Activated CD4-positive, alpha-beta T cell treated with anti-CD3 and anti-CD28 coated beads for 4 hours (primary cell): ENCODE measurements around the gene ITGA3.
"Not testable (repeated sequence)": the region's sequence is repeated elsewhere in the genome, so short reads cannot be mapped to it uniquely, and the experiment has no call there.

Source experiments
- DNase-seq, 2 donors: peaks; one replicate each; pipeline ENCODE4 v3.0.0-alpha.2; 2020

Gene ITGA3

DNA sequence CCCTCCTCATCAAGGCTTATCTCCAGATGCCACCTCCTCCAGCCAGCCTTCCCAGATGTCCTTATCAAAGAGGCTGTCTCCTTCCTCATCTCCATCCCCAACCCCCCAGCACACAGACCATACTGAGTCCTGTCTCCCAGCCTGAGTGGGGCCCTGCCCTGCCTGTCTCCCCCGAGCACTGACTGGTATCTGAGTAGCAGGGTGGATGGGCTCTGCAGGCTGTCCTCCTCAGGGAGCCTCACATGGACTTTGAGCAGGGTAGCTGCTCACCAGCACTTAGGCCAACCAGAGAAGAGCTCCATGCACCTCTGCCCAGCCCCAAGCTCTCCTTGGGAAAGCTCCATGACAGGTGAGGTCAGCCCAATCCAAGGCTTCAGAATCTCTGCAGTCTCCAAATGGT lies 20.0 kb upstream of the ITGA3 start:
- no peak for DNase-seq

- DNase-seq = no peak
Measured at GRCh38 chr17:50036455-50037261, 19.3 kb upstream of the ITGA3 start.

DNA sequence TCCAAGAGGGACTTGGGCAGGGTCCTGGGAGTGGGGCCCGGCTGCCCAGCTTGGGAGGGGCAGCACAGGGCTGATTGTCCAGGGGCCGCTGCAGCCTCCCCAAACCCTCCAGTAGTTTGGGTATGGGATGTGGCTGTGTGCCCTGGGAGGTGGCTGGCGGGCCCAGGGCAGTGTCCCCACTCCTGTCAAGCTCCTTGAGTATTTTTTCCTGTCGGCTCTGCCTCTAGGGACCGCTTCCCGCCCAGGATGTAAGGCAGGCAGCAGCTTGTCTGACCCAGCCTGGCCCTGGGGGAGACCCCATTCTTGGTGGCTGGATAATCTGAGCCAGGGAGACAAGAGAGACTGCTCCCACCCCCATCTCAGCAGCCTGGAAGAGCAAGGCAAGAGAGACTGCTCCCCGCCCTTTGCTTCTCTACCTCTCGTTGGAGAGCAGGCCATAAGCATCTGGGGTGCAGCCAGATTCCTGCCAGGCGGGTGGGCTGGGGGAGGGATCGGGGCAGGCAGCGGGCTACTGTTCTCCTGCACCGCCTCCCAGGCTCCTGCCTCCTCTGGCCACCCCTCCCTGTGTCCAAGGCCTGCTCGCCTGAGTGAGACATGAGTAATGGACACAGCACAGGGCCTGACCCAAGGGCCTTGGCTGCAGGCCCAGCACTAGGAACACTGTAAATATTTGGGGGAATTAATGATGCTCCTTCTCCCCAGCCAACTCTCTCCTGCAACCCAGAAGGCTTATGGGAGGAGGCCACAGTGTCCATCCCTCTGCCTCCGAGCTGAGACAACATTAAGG lies 18.4 kb upstream of the ITGA3 start:
- DNase-seq = no peak

DNA sequence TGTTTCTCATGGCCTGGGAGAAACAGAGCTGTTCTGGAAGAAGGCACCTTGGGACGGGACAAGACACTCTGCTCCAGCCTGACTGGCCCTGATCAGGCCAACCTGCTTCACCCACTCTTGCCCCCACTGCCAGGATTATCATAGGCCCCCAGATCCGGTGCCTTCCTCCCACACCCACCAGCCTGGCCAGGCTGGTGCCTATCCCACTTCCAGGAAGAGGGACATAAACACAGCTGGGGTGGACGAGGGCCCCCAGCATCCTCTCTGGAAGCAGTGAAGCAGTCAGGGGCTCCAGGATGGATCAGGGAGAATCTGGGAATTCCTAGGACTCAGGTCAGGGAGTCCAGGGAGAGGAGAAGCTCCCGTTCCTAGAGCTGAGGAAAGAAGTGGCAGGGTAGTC lies 16.9 kb upstream of the ITGA3 start:
- no peak for DNase-seq

- DNase-seq = not testable (repeated sequence)
Measured at GRCh38 chr17:50040496-50040895, 15.4 kb upstream of the ITGA3 start.

DNA sequence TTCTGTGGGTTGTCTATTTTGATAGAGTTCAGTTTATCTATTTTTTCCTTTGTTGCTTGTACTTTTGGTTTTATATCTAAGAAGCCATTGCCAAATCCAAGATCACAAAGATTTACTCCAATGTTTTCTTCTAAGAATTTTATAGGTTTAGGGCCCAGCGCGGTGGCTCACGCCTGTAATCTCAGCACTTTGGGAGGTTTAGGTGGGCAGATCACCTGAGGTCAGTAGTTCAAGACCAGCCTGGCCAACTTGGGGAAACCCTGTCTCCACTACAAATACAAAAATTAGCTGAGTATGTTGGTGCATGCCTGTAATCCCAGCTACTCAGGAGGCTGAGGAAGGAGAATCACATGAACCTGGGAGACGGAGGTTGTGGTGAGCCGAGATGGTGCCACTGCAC lies 13.7 kb upstream of the ITGA3 start:
- no peak for DNase-seq

GRCh38 chr17:50043290-50044148 lies 12.4 kb upstream of the ITGA3 start:
- DNase-seq = no peak

DNA sequence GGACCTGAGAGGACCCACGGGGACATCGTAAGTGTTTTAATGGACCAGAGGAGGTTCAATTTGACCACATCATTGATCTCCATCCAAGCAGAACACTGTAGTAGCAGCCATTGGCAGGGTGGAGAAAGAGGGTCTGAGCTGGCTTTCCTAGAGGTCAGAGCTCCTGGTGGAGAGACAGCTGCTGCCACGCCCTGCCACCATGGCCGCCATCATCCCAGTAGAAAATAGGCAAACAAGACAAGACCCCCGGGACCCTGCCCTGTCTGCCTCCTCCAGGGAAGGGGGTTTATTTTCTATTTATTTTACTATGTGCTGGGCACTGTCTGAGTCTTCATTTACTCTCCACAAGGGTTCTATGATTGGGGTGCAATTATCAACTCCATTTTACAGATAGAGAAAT lies 11.4 kb upstream of the ITGA3 start:
- no peak for DNase-seq

GRCh38 chr17:50045154-50045553 lies 10.8 kb upstream of the ITGA3 start:
- DNase-seq = no peak

GRCh38 chr17:50046179-50046578 lies 9.7 kb upstream of the ITGA3 start:
- no peak for DNase-seq

DNA sequence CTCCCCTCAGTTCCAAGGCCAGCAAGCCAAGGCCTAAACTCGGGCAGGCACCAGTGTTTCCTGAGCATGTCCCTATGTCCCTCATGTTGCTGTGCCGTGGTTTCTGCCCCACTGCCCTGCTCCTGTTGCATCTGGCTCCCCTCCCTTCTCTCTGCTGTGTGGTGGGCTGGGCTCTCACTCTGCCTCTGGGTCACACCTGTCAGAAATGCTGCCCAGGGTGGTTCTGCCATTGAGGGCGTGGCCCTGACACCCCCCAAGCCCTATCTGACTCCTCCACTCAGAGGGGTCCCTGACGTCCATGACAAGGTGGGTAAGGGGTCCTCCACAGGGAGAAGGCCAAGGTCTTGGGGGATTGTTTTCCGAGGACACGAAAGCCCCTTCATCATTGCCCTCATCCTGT lies 9.2 kb upstream of the ITGA3 start:
- DNase-seq = no peak

DNA sequence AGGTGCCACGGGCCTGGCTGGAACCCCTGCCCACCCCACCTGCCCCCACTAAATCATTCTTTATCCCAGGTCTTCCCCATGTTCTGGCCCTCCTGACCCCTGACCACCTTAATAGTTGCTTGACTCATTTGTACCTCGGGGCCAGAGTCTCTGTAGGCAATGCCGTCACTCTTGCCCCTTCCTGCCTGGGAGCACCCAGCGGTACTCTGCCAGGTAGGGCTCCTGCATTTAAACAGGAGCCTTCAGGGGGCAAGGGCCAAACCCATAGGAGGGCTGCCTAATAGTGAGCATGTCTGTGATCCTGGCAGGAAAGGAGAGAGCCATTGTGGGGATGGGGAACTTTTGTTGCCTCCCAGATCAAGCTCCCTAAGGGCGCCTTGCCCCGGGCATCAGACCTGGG lies 8.8 kb upstream of the ITGA3 start:
- DNase-seq = no peak

DNA sequence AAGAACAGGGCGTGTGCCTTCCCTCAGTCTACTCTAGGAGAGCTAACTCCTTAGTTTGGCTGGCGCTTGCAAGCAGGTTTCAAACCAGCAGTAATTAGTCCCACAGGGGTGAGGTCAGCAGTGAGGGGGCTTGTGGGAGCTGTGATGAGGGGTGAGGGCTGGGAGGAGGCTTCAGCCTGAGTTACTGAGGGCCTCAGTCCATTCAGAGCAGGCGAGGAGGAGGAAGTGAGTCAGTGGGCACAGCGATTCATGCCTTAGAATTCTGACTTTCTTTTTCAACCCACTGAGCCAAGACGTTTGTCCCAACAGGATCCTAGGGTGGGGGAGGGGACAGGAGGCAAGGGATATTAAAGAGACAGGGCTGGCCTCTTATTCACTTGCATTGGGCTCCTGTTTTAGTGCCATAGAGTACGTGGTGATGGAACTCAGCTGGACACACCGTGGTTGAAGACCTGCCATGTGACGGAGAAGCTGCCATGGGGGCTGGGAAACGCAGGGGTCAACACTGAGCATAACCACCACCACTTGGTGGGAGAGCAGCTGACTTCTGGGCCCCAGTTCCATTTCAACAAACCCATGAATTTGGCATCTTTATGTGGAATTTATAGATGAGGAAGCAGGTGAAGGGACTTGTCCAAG lies 8.3 kb upstream of the ITGA3 start:
- DNase-seq = no peak

DNA sequence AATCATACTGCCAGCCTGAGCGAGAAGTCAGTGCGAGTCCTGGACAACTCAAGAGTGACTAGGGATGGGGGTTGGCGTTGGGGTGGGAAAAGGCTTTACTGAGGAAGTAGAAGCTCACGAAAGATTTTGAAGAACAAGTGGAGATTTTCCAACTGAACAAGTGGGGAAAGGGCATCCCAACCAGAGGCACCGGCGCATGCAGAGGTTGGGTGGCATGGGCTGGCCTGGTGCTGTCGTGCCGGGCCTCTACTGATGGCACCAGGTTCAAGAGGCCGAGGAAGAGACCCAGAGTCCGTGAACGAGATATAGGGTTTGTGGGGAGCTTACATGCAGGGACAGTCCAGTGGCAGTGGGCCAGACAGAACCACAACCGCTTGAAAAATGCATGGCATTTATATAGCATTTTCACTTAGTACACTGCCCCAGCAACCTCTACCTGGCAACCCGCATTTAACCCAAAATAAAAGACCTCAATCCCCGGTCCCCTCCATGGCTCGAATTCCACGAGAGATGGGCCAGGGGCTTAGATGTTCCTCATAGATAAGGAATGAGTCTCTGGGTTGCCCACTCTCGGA lies 7.7 kb upstream of the ITGA3 start:
- no peak for DNase-seq

GRCh38 chr17:50048988-50049387 lies 6.9 kb upstream of the ITGA3 start:
- DNase-seq = no peak

DNA sequence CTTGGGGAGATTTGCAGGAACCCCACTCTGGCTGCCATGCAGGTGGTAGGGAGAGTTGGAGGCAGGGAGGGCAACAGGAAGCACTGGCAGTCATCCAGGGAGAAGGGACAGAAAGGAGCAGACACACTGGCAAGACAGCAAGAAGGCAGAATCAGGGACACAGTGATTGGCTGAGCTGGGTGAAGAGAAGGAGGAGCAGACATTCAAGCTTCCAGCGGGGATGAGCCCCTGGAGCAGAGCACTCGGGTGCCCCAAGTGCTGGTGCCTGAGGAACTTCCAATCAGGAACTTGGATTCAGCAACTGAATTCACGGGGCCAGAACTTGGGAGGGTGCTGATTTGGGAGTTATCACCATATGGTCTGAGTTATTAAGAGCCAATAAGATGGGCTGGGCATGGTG lies 6.3 kb upstream of the ITGA3 start:
- DNase-seq = no peak

DNA sequence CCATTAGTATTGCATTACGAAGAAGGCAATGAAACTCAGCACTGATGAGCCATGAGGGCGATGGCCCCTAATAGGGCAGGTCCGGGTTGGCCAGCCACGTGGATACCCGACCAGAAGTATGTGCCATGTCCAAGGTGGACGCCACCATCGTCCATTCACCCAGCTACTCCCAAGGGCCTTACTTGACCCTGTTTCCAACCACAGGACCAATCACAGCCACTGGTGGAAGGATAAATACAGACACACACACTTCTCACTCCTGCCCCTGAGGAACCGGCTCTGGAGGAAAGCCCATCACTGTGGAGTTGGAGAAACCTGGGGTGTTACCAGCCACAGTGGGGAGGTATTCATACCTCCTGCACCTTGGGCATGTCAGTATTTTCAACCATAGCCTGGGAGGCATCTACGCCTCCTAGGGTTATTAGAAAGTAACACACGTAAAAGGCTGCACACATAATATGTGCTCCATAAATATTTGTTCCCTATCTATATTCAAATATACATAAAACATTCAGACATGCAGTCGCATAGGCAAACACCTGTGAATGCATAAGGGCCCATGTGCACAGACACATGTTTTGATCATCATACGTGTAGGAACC lies 5.4 kb upstream of the ITGA3 start:
- DNase-seq = no peak

DNA sequence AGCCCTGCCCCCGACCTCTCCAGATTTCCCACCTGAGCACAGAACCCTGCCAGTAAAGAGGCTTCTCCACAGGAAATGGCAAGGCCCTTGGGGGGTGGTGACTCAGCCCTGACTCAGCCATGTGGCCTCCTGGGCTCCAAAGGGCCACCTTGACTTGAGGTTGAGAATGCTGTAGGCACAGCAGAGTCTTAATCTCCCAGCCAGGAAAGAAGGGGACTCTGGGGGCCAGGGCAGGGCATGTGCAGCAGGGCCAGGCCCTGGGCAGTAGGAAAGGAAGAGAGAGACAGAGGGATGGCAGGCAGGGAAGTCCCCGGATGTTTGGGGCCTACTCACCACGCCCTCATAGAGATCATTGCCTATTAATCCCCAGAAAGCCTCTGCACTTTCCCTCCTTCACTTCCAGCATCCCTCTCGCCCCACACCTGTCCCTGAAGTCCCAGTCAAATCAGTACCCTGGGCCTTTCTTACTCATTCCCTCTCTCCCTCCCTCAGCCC lies 4.8 kb upstream of the ITGA3 start:
- peak; percentile 55 to 67 for DNase-seq

DNA sequence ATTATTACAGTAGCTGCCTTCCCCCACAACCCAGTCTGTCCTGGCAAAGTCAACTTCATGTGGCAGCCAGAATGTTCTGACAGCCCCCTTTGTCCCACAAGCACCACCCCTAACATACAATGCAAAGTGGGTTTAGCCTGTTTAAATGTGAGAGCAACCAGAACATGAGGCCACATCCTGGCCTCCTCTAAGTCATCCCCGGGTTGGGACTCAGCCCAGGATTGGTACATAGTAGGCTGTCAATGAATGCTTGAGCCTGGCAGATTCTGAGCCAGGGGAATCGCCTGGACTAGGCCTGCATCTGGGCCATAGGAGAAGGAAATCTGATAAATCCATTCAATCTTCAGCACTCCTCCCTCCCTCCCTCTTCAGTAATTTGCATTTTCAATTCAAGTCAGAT lies 4.3 kb upstream of the ITGA3 start:
- no peak for DNase-seq

DNA sequence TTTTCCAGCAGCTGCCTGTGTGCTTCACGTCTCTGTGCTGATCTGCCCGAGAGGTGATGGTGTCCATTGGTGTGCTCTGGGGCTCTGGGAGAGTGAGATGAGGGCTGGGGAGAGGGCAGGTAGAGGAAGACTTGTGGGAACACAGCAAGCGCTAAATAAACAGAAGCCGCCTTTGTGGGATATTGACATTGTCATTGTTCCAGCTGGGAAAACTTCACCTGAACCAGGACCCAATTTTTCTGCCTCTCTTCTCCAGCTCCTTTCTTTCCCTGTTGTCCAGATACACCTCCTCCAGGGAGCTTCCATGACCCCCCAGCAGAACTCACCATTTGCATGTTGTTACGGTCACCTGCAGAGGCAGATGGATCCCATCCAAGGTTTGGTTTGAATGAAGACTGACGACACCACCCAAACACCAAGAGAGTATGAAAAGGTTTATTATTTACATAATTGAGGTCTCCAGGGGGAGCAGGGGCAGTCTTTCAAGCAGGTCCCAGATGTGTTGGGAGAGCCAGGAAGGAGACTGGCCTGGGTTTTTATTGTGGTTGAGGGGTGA lies 3.6 kb upstream of the ITGA3 start:
- DNase-seq = no peak

DNA sequence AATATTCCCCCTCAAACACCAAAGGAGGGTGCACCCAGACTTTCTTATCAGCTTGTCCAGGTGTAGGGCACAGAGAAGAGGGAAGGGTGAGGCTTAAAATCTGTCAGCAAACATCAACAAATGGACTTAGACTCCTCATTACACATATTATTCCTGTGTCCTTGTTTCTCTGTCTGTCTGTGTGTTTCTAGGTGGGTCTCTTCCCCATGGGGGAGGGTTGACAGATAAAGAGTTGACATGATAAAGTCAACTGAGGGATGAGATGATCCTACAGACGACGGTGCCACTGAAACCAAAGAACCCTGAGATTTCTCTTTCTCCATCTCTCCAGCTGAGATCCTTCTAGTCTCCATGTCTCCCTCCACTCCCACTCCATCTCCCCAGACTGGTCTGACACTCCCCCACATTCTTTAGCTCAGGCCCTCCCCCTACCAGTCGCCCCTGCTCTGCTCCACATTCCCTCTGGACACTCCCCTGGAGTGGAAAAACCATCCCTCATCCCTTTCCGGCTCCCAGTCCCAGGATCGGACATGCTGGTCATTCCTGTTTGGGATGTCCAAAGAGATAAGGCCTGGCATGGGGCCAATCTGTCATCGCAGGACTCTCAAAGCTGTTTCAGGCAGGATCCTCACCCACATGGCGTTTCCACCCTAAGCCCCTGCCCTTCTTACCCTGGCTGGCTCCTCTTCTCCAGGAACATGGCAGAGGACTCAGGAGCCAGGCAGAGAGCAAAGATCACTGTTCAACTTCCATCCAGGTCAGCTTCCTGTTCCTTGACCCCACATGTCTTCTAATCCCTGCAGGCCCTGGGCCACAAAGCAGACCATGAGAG lies 2.9 kb upstream of the ITGA3 start:
- DNase-seq = no peak
